Cardiac septum (tissue), 1 donor: ENCODE data around the gene CELSR1. TPM values are rescaled to one million over a fixed set of nuclear protein-coding genes. Genes with fewer than 3 reads are reported as not detected.
A peak's percentile ranks its signal among the peaks of the same experiment; 100 is the strongest.

ENCODE experiments used
- DNase-seq: peaks from one replicate; pipeline ENCODE4 v3.0.0-alpha.2; 2020; ENCODE audit warnings: low spot score
- intact Hi-C: fragments of 100-400 bp; cut with DNase I; formaldehyde crosslinking; loops from one replicate; pipeline ENCODE4 v1.14.0; 2022
- total RNA-seq: library from RNA; stranded (reverse); fragmentation: NEBNext Ultra II Directional; extraction: Animal tissue kit (Norgen Biotek cat#: 25700); gene quantifications from one replicate; pipeline ENCODE4 v1.2.1, GENCODE V29; 2021
- donor health status: DM: no; HTN: no; CAD: no.

Gene CELSR1
- total RNA-seq, 1 donor from 2014 or later = 13.3 TPM

- intact Hi-C loops = loop anchor here (5.0 to 10.0 kb wide), 2 partner anchors 182 to 1924 kb away; a partner anchor contains a TSS
- DNase-seq = no peak
Observed at GRCh38 chr22:46560696-46561295, 23.4 kb upstream of the CELSR1 start.

GRCh38 chr22:46557736-46558480, 20.5 kb upstream of the CELSR1 start:
- intact Hi-C loops = no loop called here
- no peak for DNase-seq

- no peak for DNase-seq
Observed at GRCh38 chr22:46556775-46557174, 19.4 kb upstream of the CELSR1 start.

GRCh38 chr22:46553189-46553588, 15.8 kb upstream of the CELSR1 start:
- intact Hi-C loops = no loop called here

More at GRCh38 chr22:46556775-46557174, 19.4 kb upstream of the CELSR1 start:
- intact Hi-C loops = no loop called here

GRCh38 chr22:46551996-46552395, 14.6 kb upstream of the CELSR1 start:
- intact Hi-C loops = no loop called here
- no peak for DNase-seq

More at GRCh38 chr22:46553189-46553588, 15.8 kb upstream of the CELSR1 start:
- DNase-seq = no peak

GRCh38 chr22:46551321-46551720, 13.9 kb upstream of the CELSR1 start:
- no peak for DNase-seq
- intact Hi-C loops = no loop called here

- DNase-seq = no peak
- intact Hi-C loops = loop anchor here (5.0 to 10.0 kb wide), 3 partner anchors 187 to 555 kb away; partner anchors contain the start of gene CERK
Observed at GRCh38 chr22:46549971-46550641, 12.7 kb upstream of the CELSR1 start.

- intact Hi-C loops = loop anchor here (5.0 to 10.0 kb wide), 3 partner anchors 188 to 555 kb away; partner anchors contain the start of gene CERK
Observed at GRCh38 chr22:46549563-46549840, 12.1 kb upstream of the CELSR1 start.

GRCh38 chr22:46547883-46548244, 10.4 kb upstream of the CELSR1 start:
- peak; percentile 87 for DNase-seq
- intact Hi-C loops = loop anchor here (2.0 to 10.0 kb wide), 4 partner anchors 41 to 553 kb away; partner anchors contain the start of gene CERK

More at GRCh38 chr22:46549563-46549840, 12.1 kb upstream of the CELSR1 start:
- DNase-seq = no peak

GRCh38 chr22:46547179-46547882, 9.9 kb upstream of the CELSR1 start:
- no peak for DNase-seq
- intact Hi-C loops = loop anchor here (2.0 to 10.0 kb wide), 4 partner anchors 41 to 553 kb away; partner anchors contain the start of gene CERK

- intact Hi-C loops = loop anchor here (2.0 to 10.0 kb wide), 4 partner anchors 42 to 552 kb away; partner anchors contain the start of gene CERK
- DNase-seq = peak; percentile 91
Observed at GRCh38 chr22:46546466-46547178, 9.2 kb upstream of the CELSR1 start.

GRCh38 chr22:46545086-46545792, 7.8 kb upstream of the CELSR1 start:
- no peak for DNase-seq
- intact Hi-C loops = loop anchor here (5.0 to 10.0 kb wide), 3 partner anchors 192 to 550 kb away; partner anchors contain the start of gene CERK

- intact Hi-C loops = loop anchor here (1.0 to 10.0 kb wide), 3 partner anchors 187 to 547 kb away; no protein-coding TSS in a partner anchor
- no peak for DNase-seq
Observed at GRCh38 chr22:46542011-46542985, 4.9 kb upstream of the CELSR1 start.

GRCh38 chr22:46541536-46541935, 4.1 kb upstream of the CELSR1 start:
- intact Hi-C loops = loop anchor here (2.0 to 10.0 kb wide), 3 partner anchors 173 to 547 kb away; no protein-coding TSS in a partner anchor

GRCh38 chr22:46540874-46541273, 3.5 kb upstream of the CELSR1 start:
- intact Hi-C loops = loop anchor here (2.0 to 10.0 kb wide), 3 partner anchors 172 to 546 kb away; no protein-coding TSS in a partner anchor

More at GRCh38 chr22:46541536-46541935, 4.1 kb upstream of the CELSR1 start:
- no peak for DNase-seq

GRCh38 chr22:46539169-46539568, 1.7 kb upstream of the CELSR1 start:
- no peak for DNase-seq
- intact Hi-C loops = loop anchor here (5.0 kb wide), 1 partner anchor 132 kb away; no protein-coding TSS in a partner anchor

More at GRCh38 chr22:46540874-46541273, 3.5 kb upstream of the CELSR1 start:
- no peak for DNase-seq

GRCh38 chr22:46538814-46539160, 1.4 kb upstream of the CELSR1 start:
- intact Hi-C loops = loop anchor here (5.0 kb wide), 1 partner anchor 131 kb away; no protein-coding TSS in a partner anchor
- no peak for DNase-seq
